PFSK-1 (cell line): ENCODE data around the gene FCSK.

Source experiments
- FOXP2 ChIP-seq: optimal IDR thresholded peaks from 2 replicates; pipeline ENCODE3; 2011; ENCODE audit warnings: borderline replicate concordance, control low read depth, inconsistent platforms; ENCODE audit not compliant: insufficient read depth; ENCODE audit errors: extremely low read length, extremely low read depth
- POLR2AphosphoS5 ChIP-seq: IDR thresholded peaks from 2 replicates; pipeline ENCODE4 v1.6.1; 2012; ENCODE audit warnings: low read depth, mild to moderate bottlenecking, control low read depth, low read length, moderate library complexity
- REST ChIP-seq, 2 experiments: IDR thresholded peaks; 2 replicates each; pipeline versions ENCODE4 v1.6.1 to v1.8.0; 2011 to 2012; ENCODE audit warnings: low read depth in 2 of 2, low read length in 2 of 2, control low read depth in 1 of 2, inconsistent platforms in 1 of 2, mild to moderate bottlenecking in 1 of 2, moderate library complexity in 1 of 2; ENCODE audit not compliant: insufficient read depth in 1 of 2
- SIN3A ChIP-seq: IDR thresholded peaks from 2 replicates; pipeline ENCODE4 v1.6.1; 2012; ENCODE audit warnings: mild to moderate bottlenecking, low read length, moderate library complexity, borderline replicate concordance; ENCODE audit not compliant: insufficient read depth
- TAF1 ChIP-seq: IDR thresholded peaks from 2 replicates; pipeline ENCODE4 v1.6.1; 2012; ENCODE audit warnings: low read length, control low read depth, borderline replicate concordance; ENCODE audit not compliant: insufficient read depth

The FCSK gene

GRCh38 chr16:70428178-70428998, 26.0 kb upstream of the FCSK start:
- TF ChIP-seq SIN3A: peak; percentile 90; the same call in 1 of the 2 replicates
- TF ChIP-seq POLR2AphosphoS5: peak; percentile 32; the same call in 1 of the 2 replicates
- TF ChIP-seq REST (IDR thresholded peaks at IDR 0.05; ENCODE audit: insufficient read depth in 1 of 2, low read depth in 2 of 2, low read length in 2 of 2): peak in 1 of 2 experiments; percentile 56; a peak in 1 of 4 replicates
- 0 out of 2 replicates have a peak, but pooled peaks have one; percentile 22 for TF ChIP-seq TAF1
- TF ChIP-seq FOXP2: peak; percentile 80

DNA sequence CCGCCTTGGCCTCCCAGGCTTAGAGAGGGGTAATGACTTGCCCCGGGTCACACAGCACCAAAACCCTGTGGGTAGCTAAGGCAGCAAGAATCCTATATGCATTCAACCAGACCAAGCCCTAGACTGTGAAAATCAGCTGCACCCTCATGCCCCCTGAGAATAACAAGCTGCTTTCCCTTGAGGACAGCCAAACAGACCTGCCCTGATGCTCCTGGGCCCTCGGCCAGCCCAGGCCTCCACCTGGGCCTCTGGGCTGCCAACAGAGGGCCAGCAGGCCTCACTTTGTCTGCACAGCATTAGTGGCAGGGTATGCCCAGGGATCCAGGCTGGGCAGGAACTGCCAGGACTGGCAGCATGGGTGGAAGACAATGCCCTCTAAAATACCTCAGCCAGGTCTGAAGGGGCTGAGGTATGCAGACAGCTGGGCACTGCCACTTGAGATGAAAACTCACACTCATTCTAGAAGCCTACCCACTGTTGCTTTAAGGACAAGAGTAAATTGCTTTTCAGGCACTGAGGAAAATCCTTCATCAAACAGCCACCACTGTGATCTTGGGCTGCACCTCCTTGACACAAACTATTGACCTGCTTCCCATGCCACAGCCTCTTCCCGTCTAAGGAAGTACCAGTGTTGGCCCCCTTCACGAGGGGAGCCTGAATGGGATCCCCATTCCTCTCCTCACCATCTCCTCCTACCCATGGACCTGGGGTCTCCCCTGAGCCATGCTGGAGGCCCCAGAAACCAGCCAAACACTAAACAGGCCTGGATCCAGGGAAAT, 24.3 kb upstream of the FCSK start:
- no peak for TF ChIP-seq SIN3A
- TF ChIP-seq FOXP2: no peak
- TF ChIP-seq TAF1: no peak
- no peak for TF ChIP-seq REST (IDR thresholded peaks at IDR 0.05; ENCODE audit: insufficient read depth in 1 of 2, low read depth in 2 of 2, low read length in 2 of 2)
- TF ChIP-seq POLR2AphosphoS5: no peak

DNA sequence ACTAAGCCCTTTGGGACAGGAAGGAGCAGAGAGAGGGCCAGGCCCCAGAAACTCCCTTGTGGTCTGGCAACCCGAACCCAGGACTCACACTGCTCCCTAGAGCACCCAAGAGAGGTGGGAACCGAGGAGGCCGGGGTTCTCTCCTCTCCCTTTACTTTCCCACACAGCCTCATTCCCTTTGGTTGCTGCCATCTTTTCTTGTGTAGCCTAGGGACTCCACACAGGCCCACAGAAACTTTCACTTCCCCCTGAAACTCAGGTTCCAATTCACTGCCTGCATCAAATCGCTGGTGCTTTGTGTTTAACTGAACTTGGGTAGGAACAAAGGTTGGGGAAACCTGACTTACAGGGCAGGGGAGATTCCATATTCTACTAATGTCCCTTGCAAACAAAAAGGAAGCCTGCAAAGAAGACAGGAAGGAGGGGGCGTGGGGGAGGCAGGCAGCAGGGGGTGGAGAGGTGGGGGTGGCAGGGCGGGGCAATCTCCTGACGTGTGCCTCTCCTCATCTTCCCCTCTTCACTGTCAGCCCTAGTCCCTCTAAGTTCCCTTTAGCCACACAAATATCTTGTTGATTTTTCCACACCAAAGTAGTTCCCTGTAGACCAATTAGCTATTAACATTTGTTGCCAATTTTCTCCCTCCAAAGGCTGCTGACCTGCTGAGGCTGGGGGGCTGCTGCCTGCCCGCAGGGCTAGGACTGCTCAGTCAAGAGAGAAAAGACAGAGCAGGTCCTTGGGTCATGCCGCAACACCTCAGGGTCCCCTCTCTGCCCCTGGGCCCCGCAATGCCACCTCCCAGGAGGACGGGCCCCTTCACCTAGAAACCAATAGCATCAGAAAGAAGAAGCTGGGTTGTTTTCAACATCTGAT, 23.5 kb upstream of the FCSK start:
- no peak; the same call in 1 of the 2 replicates for TF ChIP-seq POLR2AphosphoS5
- TF ChIP-seq REST (IDR thresholded peaks at IDR 0.05; ENCODE audit: insufficient read depth in 1 of 2, low read depth in 2 of 2, low read length in 2 of 2): no peak
- TF ChIP-seq FOXP2: no peak
- TF ChIP-seq TAF1: no peak
- TF ChIP-seq SIN3A: no peak

DNA sequence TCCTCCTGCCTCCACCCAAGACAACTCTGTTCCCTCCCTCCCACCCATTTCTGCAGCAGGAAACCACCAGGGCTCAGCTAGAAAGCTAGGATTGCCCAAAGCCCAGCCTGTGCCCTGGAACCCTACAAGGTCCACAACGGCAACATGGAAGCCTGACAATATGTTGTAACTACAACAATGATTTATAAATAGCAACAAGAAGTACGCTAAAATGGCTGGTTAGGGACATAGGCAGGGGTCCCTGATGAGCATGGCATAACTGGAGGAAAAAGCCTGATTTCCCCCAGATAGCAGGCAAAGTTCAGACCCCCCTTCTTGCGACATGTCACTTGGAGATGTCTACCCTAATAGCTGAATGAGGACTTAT, 22.1 kb upstream of the FCSK start:
- TF ChIP-seq POLR2AphosphoS5: no peak
- TF ChIP-seq FOXP2: no peak
- TF ChIP-seq SIN3A: no peak
- no peak for TF ChIP-seq REST (IDR thresholded peaks at IDR 0.05; ENCODE audit: insufficient read depth in 1 of 2, low read depth in 2 of 2, low read length in 2 of 2)
- TF ChIP-seq TAF1: no peak
